Measurements from ENCODE around the gene RSKR. TPM values are rescaled to one million over a fixed set of nuclear protein-coding genes. Genes with fewer than 3 reads are reported as not detected.

Gene RSKR
- total and polyA plus RNA-seq, 9 of the 15 experiments (the other 6 are each of a cell fraction or from before 2014, with no cell fraction given): 1.4 to 42.3 (median 16.2) TPM

DNA sequence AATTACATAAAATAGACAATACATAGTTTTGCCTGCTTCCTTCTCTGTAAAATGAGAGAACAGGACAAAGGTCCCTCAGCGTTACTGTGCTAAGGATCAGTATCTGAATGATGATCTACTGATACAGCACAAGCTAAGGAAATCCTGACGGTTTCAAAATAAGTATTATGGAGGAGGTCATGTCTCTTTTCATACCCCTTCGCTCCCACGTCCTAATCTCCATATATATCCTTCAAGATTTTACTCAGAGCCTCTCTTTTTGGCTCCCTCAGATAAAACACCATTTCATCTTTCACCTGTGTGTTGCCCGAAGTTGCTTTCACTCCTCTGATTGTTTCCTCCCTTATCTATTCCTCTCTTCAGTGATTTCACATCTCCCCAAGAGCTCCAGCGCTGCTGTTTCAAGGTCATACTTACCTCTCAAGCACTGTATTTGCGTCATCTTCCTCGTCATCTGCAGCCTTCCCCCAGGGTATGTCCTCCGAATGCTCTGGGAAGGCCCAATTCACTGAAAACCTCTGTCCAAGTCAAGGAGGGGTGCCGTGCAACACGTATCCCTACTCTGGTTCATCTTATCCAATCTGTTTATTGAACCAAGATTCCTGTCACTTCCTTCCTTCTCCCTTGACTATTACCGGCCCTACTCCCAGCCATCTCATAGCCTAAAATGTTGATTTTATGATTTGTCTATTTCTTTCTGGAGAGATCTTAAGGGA, 32.2 kb upstream of the RSKR start (continued):
- TF ChIP-seq, protein P1, sequence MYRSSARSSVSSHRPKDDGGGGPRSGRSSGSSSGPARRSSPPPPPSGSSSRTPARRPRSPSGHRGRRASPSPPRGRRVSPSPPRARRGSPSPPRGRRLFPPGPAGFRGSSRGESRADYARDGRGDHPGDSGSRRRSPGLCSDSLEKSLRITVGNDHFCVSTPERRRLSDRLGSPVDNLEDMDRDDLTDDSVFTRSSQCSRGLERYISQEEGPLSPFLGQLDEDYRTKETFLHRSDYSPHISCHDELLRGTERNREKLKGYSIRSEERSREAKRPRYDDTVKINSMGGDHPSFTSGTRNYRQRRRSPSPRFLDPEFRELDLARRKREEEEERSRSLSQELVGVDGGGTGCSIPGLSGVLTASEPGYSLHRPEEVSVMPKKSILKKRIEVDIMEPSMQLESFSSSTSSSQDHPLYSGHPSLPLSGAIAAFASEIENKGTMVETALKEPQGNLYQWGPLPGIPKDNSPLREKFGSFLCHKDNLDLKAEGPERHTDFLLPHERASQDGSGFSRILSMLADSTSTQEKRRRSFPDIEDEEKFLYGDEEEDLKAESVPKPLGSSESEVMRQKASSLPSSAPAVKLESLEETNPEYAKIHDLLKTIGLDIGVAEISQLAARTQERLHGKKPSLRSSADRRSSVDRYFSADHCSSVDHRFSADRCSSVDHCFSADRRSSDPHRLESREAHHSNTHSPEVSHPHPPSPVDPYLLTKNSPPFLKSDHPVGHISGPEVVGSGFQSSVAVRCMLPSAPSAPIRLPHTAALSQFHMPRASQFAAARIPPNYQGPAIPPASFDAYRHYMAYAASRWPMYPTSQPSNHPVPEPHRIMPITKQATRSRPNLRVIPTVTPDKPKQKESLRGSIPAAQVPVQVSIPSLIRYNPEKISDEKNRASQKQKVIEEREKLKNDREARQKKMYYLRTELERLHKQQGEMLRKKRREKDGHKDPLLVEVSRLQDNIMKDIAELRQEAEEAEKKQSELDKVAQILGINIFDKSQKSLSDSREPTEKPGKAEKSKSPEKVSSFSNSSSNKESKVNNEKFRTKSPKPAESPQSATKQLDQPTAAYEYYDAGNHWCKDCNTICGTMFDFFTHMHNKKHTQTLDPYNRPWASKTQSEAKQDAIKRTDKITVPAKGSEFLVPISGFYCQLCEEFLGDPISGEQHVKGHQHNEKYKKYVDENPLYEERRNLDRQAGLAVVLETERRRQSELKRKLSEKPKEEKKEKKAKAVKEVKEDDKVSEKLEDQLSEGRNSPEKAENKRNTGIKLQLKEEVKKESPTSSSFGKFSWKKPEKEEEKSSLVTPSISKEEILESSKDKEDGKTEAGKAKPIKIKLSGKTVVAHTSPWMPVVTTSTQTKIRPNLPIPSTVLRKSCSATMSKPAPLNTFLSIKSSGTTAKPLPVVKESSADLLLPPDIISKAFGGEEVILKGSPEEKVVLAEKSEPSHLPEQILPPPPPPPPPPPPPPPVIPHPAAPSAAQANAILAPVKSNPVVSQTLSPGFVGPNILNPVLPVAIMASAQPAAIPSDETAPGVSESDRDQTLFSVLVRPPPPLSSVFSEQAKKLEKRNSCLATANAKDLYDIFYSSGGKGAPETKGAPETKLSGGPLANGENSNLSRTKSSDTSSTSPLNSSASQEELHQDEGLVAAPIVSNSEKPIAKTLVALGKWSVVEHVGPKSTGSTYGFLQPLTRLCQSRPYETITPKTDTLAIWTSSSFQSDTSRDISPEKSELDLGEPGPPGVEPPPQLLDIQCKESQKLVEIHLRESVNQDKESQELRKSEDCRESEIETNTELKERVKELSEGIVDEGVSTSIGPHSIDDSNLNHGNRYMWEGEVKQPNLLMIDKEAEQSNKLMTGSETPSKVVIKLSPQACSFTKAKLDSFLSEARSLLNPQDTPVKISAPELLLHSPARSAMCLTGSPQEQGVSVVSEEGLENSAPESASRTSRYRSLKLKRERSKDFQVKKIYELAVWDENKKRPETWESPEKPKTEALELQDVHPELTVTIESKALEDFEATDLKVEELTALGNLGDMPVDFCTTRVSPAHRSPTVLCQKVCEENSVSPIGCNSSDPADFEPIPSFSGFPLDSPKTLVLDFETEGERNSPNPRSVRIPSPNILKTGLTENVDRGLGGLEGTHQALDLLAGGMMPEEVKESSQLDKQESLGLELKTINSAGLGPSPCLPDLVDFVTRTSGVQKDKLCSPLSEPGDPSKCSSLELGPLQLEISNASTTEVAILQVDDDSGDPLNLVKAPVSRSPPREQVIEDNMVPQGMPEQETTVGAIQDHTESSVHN (IDR thresholded peaks at IDR 0.05; ENCODE audit: borderline replicate concordance in 1 of 2, low read depth in 1 of 2): peak in 1 of 2 experiments; percentile 39; a peak in 1 of 4 replicates
- TF ChIP-seq TCF3 (CRISPR knock-in tag; IDR thresholded peaks at IDR 0.05) (no peak), GTF2E2 (tag; IDR thresholded peaks at IDR 0.05) (peak; percentile 48; the same call in 1 of the 2 replicates), ZBTB33 (CRISPR knock-in tag; IDR thresholded peaks at IDR 0.05) (0 out of 2 replicates have a peak, but pooled peaks have one; percentile 5), ZNF354B (CRISPR knock-in tag; IDR thresholded peaks at IDR 0.05) (0 out of 2 replicates have a peak, but pooled peaks have one; percentile 37), RNF2 (IDR thresholded peaks at IDR 0.05) (no peak), ZNF740 (CRISPR knock-in tag; IDR thresholded peaks at IDR 0.05) (peak; percentile 47; the same call in 1 of the 2 replicates), ZNF740 (tag; IDR thresholded peaks at IDR 0.05) (peak in 1 of 2 experiments; percentile 71; a peak in 1 of 4 replicates), MCM5 (IDR thresholded peaks at IDR 0.05; ENCODE audit: low read depth) (0 out of 2 replicates have a peak, but pooled peaks have one; percentile 34), SOX6 (IDR thresholded peaks at IDR 0.05) (peak; percentile 77), VEZF1 (CRISPR knock-in tag; IDR thresholded peaks at IDR 0.05) (peak; percentile 33; the same call in 1 of the 2 replicates), NR2C2 (CRISPR knock-in tag; IDR thresholded peaks at IDR 0.05) (no peak), NR2C2 (tag; IDR thresholded peaks at IDR 0.05) (peak; percentile 50; the same call in 1 of the 2 replicates), ATF1 (CRISPR knock-in tag; IDR thresholded peaks at IDR 0.05) (no peak), ATF1 (tag; IDR thresholded peaks at IDR 0.05) (peak; percentile 86)

All from K562 (cell line).